Coronary artery (tissue), 2 donors: ENCODE measurements around the gene FXYD3.
A peak's percentile ranks its signal among the peaks of the same experiment; 100 is the strongest.

ENCODE experiments used
- DNase-seq: peaks from one replicate; pipeline ENCODE4 v3.0.0-alpha.2; 2017; ENCODE audit warnings: low spot score
- H3K27ac ChIP-seq, 2 donors: fragments of 200-600 bp; sonication (generic); one replicate each; pipeline ENCODE4 v1.5.1; 2016 to 2019
- H3K4me3 ChIP-seq: fragments of 200-600 bp; sonication (generic); 2 replicates; pipeline ENCODE4 v1.5.1; 2016; ENCODE audit warnings: mild to moderate bottlenecking, moderate library complexity
- CTCF ChIP-seq: fragments of 200-600 bp; sonication (generic); IDR thresholded peaks from one replicate; pipeline ENCODE4 v1.5.1; 2019; ENCODE audit warnings: antibody characterized with exemption

FXYD3 gene

GRCh38 chr19:35119578-35120155 is 4.0 kb downstream of the FXYD3 start:
- TF ChIP-seq CTCF, result no peak
- Histone ChIP-seq H3K27ac (no peak overlapping the region), H3K4me3 (no peak overlapping the region)
- no peak for DNase-seq

GRCh38 chr19:35120492-35120891 is 4.9 kb downstream of the FXYD3 start:
- peak overlapping the region in 1 of 2 donors; percentile 69 for H3K27ac ChIP-seq
- no peak overlapping the region for H3K4me3 ChIP-seq
- no peak for DNase-seq
- no peak for TF ChIP-seq CTCF

GRCh38 chr19:35120898-35121297 is 5.3 kb downstream of the FXYD3 start:
- TF ChIP-seq CTCF, result no peak
- H3K27ac ChIP-seq, result peak overlapping the region in 1 of 2 donors; percentile 69
- DNase-seq, result no peak
- H3K4me3 ChIP-seq, result no peak overlapping the region

GRCh38 chr19:35122687-35123551 is 7.3 kb downstream of the FXYD3 start:
- Histone ChIP-seq H3K27ac (peak overlapping the region; percentile 90 to 94), H3K4me3 (peak overlapping the region; percentile 77)
- TF ChIP-seq CTCF, result no peak
- DNase-seq, result no peak

GRCh38 chr19:35123573-35123972 is 8.0 kb downstream of the FXYD3 start:
- Histone ChIP-seq H3K4me3 (peak overlapping the region; percentile 77), H3K27ac (peak overlapping the region; percentile 90 to 94)
- DNase-seq, result peak; percentile 91
- TF ChIP-seq CTCF, result no peak

GRCh38 chr19:35124098-35125060 is 8.8 kb downstream of the FXYD3 start:
- Histone ChIP-seq H3K4me3 (peak overlapping the region; percentile 77), H3K27ac (peak overlapping the region; percentile 90 to 94)
- DNase-seq, result peak; percentile 97
- no peak for TF ChIP-seq CTCF
